Glomerular visceral epithelial cell (primary cell): ENCODE results near the gene MESD.

Experiments used
- DNase-seq: peaks from one replicate; pipeline ENCODE4 v3.0.0-alpha.2; 2016; ENCODE audit errors: extremely low spot score

Gene MESD

DNA sequence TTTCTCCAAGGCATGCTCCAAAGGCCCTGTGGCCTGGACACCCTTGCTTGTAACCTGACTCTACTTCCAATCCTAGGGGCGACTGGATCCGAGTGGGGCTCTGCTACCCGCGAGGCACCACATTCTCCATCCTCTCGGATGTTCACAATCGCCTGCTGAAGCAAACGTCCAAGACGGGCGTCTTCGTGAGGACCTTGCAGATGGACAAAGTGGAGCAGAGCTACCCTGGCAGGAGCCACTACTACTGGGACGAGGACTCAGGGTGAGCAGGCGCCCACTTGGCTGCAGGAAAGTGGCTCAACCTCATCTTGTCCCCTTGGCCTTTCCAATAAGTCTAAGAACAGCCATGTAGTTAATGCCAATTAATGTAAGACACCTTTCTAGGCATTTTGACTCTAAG, 51.9 kb downstream of the MESD start:
- DNase-seq: no peak

DNA sequence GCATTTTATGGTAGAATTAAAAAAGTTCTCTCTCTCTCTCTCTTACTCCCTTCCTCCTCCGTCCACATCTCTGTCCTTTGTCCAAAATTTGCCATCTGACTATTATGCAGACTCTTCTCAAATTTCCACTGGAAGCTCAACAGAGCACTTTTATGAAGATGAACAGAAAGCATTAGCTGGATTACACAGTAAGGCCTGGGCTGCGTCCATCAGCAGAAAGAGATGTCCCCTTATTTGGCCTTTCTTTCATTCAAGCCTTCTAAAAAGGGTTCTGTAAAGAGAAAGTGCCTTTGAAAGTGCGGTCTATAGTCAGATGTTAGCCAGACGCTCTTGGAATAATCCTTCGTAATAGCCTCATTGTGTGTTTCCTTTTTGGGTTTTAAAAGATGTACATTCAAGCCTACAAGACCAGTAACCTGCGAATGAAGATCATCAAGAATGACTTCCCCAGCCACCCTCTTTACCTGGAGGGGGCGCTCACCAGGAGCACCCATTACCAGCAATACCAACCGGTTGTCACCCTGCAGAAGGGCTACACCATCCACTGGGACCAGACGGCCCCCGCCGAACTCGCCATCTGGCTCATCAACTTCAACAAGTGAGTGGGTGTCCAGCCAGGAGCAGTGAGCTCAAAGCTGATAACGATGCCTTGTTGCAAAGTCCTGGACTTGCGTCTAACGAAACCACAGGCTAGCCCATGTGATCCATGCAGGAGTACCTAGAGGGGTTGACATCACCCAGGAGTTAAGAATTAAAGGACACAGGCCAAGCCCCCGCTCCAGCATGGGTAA, 53.1 kb downstream of the MESD start:
- no peak for DNase-seq

DNA sequence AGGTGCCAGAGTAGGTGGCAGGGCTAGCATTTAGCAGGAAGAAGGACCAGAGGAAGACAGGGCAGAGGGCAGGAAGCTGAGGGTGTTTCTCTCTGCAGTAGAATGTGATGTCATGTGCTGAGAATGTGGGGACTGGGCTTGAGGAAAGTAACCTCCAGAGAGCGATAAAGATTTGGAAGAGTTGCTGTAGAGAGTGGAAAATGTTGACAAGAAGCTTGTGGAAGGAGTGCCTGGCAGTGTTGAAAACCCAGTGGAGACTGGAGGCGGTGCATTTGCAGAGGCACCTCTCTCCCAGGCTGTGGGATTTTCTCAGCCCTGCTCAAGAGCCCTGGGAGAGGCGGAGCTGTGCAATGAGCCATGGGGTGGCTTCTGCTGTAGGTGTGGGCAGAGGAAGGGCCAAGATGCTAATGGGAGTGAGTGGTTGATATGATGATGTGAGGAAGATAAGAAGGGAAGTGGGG, 54.8 kb downstream of the MESD start:
- DNase-seq: peak; percentile 86

DNA sequence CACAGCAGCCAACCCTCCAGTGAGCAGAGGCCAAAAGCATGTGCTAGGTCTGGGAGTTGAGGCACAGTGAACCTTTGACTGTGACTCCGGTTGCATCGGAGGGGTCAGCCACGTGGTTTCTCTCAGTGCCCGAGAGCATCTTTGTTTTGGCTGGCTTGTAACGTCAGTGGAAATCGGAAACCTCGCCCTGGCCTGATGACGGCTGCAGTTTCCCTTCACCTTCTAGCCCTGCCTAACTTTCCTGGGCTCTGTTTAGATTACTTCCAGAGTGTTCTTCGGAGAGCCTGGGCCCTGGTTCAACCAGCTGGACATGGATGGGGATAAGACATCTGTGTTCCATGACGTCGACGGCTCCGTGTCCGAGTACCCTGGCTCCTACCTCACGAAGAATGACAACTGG, 56.6 kb downstream of the MESD start:
- no peak for DNase-seq

DNA sequence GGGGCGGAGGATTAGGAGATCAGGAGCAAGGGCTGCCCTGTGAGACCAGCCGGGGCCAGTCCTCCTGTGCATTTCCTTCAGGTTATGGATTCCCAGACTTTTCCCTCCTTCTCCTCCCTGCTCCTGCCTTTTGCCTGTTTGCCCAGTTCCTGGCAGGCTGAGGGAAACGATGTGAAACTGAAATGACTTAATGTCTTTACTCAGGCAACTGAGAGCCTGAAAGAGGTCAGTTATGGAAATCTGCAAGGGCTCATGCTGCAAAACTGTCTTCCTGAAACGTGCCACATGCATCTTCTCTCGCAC, 57.2 kb downstream of the MESD start:
- no peak for DNase-seq

DNA sequence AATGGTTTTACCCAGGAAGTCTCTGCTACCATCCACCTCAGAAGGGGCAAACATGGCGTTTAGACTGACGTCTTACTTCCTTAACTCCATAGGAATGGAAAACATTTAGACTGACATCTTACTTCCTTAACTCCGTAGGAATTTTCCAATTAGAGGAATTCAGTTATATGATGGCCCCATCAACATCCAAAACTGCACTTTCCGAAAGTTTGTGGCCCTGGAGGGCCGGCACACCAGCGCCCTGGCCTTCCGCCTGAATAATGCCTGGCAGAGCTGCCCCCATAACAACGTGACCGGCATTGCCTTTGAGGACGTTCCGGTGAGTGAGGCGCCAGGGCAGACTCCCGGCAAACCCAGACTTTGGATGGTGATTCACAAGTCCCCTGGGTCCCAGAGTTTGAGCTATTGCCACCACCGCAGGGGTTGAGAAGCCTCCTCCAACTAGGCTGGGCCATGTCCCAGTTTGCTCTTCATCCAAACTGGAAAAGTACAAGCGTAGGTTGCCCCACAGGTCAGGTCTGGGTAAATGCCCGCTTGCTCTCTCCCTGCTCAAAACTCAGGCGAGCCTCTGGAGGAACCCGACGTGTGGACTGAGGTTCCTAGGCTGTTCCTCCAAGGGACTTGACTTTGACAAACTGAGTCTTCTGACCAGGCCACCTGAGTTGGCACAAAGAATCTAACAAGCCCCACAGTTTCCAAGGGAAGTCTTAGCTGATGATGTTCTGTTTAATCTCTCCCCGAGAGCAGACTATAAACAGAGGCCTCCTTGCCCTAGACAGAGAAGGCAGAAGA, 57.7 kb downstream of the MESD start:
- DNase-seq: no peak

DNA sequence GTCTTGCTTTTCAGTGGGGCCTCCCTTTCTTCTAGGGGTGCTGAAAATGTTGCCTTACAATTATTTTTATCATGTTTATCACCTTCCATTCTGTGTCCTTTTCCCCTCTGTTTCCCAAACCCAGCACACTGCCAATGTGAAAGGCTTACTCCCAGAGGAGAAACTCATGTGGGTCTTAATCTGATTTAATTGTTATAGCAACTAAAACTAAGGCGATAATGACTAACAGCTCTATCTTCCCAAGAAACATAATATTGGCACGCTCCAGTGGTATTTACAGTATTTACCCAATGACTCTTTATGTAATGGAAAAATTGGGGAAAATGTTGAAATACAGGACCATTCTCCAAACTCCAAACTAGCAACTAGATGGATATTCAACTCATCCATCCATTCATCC, 58.4 kb downstream of the MESD start:
- DNase-seq: peak; percentile 31

DNA sequence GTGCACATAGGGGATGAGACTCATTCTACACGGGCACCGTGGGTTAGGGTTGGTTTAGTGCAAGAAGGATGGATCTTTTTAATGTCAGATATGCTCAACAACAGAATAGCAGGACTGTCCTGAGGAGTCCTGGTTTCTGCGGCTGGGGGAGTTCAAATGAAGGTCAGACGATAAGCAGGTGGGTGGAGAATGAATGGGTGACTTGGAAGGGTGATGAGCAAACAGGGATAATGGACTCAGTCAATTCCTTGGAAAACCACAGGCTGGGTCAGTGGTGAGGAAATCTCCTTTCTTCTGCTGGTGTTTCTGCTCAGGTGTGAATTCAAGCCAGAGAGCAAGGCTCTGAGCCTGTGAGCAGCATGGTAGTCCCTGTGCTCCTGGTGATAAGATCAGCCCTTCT, 59.9 kb downstream of the MESD start:
- peak; percentile 86 for DNase-seq

DNA sequence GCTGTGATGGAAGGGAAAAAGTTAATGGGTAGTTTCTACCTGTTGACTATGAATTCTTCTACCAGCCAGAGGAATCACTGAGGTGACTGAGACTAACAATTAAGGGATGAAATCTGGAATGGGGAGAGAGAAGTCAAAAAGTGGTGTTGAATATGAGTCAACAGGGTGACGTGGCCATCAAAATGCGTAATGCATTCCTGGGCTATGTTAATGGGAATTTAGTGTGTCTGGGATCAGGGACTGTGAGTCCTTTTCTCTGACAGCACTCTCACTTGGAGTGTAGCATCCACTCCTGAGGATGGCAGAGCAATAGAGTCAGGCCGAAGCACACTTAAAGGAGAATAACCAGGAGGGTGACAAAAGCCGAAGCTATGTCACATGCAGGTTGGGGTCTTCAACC, 60.4 kb downstream of the MESD start:
- DNase-seq: peak; percentile 88

DNA sequence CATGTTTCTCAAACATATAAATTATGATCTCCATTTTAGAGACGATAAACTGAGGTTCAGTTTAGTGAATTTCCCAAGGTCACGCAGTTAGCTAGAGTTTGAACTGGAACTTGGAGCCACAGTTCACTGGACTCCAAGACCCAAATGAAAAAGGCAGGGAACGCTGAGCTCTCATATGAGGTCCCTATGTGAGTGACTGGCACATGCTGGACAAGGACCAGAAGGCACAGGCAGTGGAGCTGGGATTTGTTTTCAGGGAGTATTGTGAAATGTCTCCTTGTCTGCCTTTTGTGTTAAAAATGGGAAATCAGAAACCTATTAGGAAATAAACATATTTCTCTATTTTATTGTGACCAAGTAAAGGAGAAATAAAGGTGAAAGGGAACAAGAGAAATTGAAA, 63.5 kb downstream of the MESD start:
- DNase-seq: no peak

DNA sequence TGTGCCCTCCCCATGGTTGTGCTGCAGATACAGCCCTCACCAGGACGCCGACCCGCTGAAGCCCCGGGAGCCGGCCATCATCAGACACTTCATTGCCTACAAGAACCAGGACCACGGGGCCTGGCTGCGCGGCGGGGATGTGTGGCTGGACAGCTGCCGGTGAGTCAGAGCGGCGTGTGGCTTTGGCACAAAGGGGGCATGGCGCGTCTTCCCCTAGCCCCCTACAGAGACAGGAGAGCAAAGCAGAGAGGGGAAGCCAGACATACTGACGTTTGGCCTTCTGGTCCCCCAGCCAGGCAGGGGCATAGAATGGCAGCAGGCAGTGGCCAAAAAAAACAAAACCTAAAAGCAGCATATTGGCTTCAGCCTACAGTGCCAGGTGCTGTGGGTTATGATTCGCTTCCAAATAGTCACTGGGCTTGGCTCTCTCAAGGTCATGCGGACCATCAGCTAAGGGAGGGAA, 64.0 kb downstream of the MESD start:
- peak; percentile 80 for DNase-seq

DNA sequence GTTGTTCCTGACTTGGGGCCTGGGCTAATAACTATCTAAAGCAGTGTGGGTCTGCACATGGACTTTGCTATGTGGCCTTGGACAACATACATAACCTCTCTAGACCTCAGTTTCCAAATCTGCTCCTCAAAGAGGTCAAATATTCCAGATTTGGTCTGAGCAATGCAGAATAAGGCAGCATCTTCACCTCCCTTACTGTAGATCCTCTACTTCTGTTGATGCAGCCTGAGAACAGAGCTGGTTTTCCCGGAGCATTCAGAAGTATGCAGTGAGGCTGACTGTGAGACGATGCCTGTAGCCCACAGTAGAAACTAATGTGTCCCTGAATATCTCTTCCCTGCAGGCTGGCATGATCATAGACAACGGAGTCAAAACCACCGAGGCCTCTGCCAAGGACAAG, 65.3 kb downstream of the MESD start:
- DNase-seq: no peak

DNA sequence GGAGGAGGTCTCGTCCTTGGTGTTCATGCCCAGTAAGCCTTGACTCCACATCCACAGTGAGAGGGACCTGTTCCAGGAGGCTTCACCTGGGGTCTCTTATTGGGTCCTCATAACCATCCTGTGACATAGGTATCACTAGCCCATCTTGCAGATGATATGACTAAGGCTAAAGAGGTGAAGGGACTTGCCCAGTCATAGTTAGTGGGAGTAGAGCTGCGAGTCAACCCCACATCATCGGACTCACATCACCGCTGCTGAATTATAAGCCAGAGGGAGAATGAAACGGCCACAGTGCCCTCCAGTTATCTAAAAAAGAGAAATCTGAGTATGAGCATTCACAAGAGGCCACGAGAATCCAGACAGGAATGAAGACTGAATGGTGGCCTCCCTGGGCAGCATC, 66.0 kb downstream of the MESD start:
- no peak for DNase-seq

DNA sequence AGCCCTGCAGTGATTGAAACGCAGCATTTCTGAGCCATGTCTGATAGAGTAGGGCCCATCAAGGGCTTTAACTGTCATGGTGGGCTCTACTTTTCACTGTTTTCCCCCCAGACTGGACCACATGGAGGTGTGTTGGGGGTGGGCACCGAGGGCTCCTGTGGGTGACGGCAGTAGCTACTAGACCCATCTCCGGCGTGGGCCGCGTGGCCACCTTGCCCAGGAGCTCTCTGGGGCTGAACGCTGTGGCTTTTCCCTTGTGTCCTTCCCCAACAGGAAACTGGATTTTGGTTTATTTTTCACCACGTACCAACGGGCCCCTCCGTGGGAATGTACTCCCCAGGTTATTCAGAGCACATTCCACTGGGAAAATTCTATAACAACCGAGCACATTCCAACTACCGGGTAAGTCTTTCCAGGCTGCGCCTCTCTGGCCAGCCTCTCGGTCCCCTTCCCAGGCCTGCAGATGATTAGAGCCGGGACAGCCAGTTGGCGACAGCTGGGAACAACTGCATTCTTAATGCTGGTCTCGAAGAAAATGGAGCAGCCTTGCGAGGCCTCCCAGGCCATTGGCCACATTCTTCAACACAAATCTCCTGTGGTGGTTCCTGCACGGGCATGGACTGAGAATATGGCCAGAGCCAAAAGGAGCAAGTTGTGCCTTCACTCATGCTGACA, 67.7 kb downstream of the MESD start:
- DNase-seq: no peak

DNA sequence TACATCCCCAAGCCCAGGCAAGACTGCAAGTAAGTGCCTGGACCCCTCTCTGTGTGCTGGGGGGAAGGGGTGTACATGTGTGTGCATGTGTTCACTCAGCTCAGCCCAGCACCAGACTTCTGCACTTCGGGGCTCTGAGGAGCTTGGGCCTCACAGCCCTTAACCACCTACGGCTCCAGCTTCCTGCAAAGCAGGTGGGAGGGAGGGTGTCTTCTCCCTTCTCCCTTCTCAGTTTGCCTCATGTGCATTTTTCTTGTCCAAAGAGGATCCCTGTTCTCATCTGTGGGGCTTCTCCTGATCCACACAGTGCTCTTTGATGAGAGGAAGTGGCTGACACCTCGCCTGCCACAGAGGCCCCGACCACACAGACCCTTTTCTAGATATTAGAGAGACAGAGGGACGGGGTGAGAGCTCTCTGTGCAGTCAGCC, 69.3 kb downstream of the MESD start:
- no peak for DNase-seq

DNA sequence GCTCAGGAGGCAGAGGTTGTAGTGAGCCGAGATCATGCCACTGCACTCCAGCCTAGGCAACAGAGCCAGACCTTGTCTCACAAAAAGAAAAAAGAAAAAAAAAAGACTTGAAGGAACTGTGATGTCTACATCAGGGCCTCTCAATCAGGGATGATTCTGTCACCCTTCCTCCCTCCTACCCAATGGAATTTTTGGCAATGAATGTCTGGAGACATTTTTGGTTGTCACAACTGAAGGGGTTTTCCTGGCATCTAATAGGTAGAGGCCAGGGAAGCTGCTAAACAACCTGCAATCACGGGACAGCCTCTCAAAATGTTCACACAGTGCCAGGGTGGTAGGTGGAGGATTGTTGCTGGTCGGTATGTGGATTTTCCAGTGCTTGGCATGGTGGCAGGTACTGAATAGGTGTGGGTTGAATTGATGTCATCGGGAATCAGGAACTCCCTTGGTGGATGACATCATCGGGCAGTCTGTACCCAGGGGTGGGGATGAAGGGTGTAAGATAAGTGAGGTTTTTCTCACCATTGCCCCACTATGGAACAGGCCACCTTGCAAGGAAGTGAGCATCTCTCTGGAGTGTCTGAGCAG, 71.3 kb downstream of the MESD start:
- no peak for DNase-seq

DNA sequence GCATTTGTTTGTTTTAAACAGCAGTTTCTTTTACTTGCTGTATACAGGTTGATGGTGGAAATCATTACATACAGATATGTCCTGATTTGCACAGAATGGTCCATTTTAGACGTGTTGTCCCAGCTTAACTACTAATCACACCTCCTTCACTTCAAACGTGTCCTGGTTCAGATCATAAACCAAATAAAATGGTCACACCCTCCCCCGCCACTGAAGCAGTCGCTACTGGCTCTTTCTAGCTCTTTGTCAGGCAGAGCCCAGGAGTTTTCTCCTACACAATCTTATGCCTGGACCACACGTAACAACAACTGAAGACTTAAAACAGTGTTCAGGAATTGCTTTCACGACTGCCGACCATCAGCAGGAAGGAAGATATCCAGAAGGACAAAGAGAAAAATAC, 73.6 kb downstream of the MESD start:
- no peak for DNase-seq

DNA sequence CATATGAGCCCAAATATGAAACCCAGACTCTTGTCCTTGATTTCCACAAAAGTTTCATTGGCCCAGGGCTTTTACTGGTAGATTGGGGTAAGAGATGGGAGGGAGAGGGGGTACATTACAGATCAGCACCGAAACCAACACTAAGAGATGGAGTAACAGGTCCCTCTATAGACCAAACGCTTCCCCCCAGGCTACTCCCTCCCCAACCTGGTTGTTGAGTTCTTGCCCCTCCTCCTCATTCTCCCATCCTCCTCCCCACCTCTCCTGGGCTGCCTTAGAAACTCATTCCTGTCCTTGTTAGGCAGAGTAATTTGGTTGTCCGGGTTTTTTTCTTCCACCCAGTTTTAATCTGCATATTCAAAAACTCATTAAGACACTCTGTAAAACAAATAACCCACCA, 74.1 kb downstream of the MESD start:
- DNase-seq: no peak

DNA sequence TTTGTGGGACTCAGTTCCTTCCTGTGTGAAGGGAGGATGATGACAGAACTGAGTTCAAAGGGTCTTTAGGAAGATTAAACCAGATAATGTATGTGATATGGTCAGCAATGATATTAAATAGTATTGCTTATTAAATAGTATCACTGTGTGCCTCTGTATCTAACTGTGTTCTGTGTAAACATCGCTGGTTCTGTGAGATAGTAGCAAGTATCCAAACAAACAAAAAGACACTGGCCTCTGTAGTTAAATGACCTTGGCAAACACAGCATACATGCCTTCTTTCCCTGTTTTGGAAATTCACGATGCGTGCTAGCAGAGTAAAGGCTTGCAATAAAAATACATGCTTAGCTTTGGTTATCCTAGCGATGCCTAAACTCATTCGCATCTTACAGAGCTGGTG, 76.1 kb downstream of the MESD start:
- no peak for DNase-seq

DNA sequence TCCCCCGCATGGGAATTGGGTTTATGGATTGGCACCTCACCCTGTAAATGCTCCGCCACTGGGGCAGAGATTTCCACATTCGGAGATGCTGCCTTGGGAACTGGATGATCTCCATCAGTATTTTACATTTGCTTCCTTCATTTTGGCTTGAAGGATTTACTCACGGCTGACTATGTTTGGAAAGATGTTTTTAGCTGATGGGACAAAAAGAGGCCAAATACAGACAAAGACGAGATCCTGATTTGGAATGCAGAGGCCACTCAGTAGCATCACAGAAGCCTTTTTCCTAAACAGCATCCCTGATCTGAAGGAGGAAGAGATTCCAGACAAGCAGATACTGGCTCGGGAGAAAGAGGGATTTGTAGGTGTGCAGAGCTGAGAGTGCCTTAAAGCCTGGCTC, 76.9 kb downstream of the MESD start:
- no peak for DNase-seq

DNA sequence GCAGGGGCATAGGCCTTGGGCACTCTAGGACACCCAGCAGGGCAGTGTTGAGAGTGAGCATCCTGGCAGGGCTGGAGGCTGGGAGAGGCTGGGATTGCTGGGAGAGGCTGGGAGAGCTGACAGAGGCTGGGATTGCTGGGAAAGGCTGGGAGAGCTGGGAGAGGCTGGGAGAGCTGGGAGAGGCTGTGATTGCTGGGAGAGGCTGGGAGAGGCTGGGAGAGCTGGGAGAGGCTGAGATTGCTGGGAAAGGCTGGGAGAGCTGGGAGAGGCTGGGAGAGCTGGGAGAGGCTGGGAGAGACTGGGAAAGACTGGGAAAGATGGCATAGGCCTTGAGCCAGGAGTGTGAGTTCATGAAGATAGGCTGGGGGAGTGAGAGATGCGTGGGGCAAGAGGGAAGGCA, 77.8 kb downstream of the MESD start:
- no peak for DNase-seq

DNA sequence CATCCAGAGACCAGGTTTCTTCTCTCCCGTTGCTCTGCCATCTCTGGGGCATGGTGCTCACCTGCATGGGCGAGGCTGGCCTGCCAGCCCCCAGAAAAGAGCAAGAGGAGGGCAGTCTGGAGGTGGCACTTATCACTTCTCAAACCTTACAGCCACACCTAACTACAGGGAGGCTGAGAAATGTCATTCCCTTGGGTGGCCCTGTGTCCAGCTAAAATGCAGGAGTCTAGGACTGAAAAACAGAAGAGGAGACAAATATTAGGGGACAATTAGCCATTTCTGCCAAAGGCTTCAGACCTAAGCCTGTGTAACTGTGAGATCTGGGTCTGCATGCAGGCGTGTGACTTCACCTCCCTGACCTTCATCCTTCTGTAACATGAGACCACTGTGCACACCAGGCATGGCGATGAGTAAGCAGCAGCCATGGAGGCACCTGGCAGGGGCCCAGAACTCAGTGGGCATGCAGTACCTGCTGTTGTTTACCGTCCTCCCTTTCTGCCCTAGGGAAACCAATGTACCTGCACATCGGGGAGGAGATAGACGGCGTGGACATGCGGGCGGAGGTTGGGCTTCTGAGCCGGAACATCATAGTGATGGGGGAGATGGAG, 83.4 kb downstream of the MESD start:
- DNase-seq: peak; percentile 80
